PC-3 (cell line): ENCODE measurements around the gene GET3. TPM values are rescaled to one million over a fixed set of nuclear protein-coding genes. Genes with fewer than 3 reads are reported as not detected.

Experiments
- ATAC-seq: fragments of 200-7000 bp; cut with Tn5 transposase; 2 replicates; pipeline ENCODE4 v1.9.1; 2020; ENCODE audit warnings: mild to moderate bottlenecking, moderate library complexity
- BruUV-seq: library from RNA; stranded (reverse); fragments of 400-500 nt; replicated peaks from 2 replicates; lab custom pipeline; 2021; lab: Mats Ljungman, UMichigan
- CTCF ChIA-PET: fragments of 300-600 bp; sonication (Branson Sonifier 250); formaldehyde crosslinking; loops from one replicate; lab custom pipeline; 2022; ENCODE audit warnings: antibody characterized with exemption; lab: Charles Lee
- POLR2A ChIA-PET: fragments of 300-600 bp; sonication (Branson Sonifier 250); formaldehyde crosslinking; loops from one replicate; lab custom pipeline; 2022; ENCODE audit warnings: antibody characterized with exemption; ENCODE audit not compliant: unreplicated experiment; lab: Charles Lee
- DNase-seq: peaks from one replicate; pipeline ENCODE4 v3.0.0-alpha.2; 2015
- H2AFZ ChIP-seq: fragments of 300-600 bp; sonication (generic); 2 replicates; pipeline ENCODE4 v1.6.0; 2016; ENCODE audit warnings: antibody characterized with exemption, low read length
- H3F3A ChIP-seq: fragments of 300-600 bp; sonication (generic); one replicate; pipeline ENCODE4 v1.6.0; 2017; ENCODE audit warnings: antibody characterized with exemption, low read length, control low read depth, mild to moderate bottlenecking; ENCODE audit not compliant: unreplicated experiment
- H3K27ac ChIP-seq: fragments of 300-600 bp; sonication (generic); 2 replicates; pipeline ENCODE4 v1.5.1; 2016; ENCODE audit warnings: mild to moderate bottlenecking, low read length
- H3K27me3 ChIP-seq: fragments of 300-600 bp; sonication (generic); 2 replicates; pipeline ENCODE4 v1.6.1; 2016; ENCODE audit warnings: low read length, mixed read lengths
- H3K36me3 ChIP-seq: fragments of 300-600 bp; sonication (generic); 2 replicates; pipeline ENCODE4 v1.6.1; 2016; ENCODE audit warnings: low read depth, mixed run types, low read length, mixed read lengths
- H3K4me1 ChIP-seq: fragments of 300-600 bp; sonication (generic); 2 replicates; pipeline ENCODE4 v1.5.1; 2016; ENCODE audit warnings: low read length; ENCODE audit not compliant: insufficient read depth
- H3K4me2 ChIP-seq: fragments of 300-600 bp; sonication (generic); 2 replicates; pipeline ENCODE4 v1.6.0; 2016; ENCODE audit warnings: low read length
- H3K4me3 ChIP-seq: fragments of 300-600 bp; sonication (generic); 2 replicates; pipeline ENCODE4 v1.5.1; 2016; ENCODE audit warnings: mild to moderate bottlenecking, low read length, mixed read lengths
- H3K79me2 ChIP-seq: fragments of 300-600 bp; sonication (generic); 2 replicates; pipeline ENCODE4 v1.6.1; 2017; ENCODE audit warnings: low read length, mixed read lengths
- H3K9ac ChIP-seq: fragments of 300-600 bp; sonication (generic); 2 replicates; pipeline ENCODE4 v1.6.0; 2016; ENCODE audit warnings: mild to moderate bottlenecking, low read length
- H3K9me2 ChIP-seq: fragments of 300-600 bp; sonication (generic); replicated peaks from 2 replicates; pipeline ENCODE4 v1.6.1; 2016; ENCODE audit warnings: mixed run types, low read length, mixed read lengths
- H3K9me3 ChIP-seq: fragments of 300-600 bp; sonication (generic); 2 replicates; pipeline ENCODE4 v1.6.1; 2016; ENCODE audit warnings: low read length, mixed read lengths
- H4K20me1 ChIP-seq: fragments of 300-600 bp; sonication (generic); 2 replicates; pipeline ENCODE4 v1.6.1; 2016; ENCODE audit warnings: low read length, mixed read lengths
- EZH2 ChIP-seq: fragments of 300-600 bp; sonication (generic); IDR thresholded peaks from one replicate; pipeline ENCODE4 v1.6.1; 2017; ENCODE audit warnings: antibody characterized with exemption, mild to moderate bottlenecking, low read length; ENCODE audit not compliant: unreplicated experiment
- EZH2phosphoT487 ChIP-seq: fragments of 300-600 bp; sonication (generic); IDR thresholded peaks from 2 replicates; pipeline ENCODE4 v1.6.1; 2018; ENCODE audit warnings: mild to moderate bottlenecking, antibody characterized with exemption, low read length, borderline replicate concordance
- intact Hi-C: fragments of 100-400 bp; cut with micrococcal nuclease; formaldehyde crosslinking; loops from 2 replicates; pipeline ENCODE4 v1.9.0; 2023
- total RNA-seq: library from RNA; depleted of rRNA; stranded (reverse); fragments of >200 nt; gene quantifications from 2 replicates; pipeline ENCODE4 v1.2.3, GENCODE V29; 2014
- TF ChIP-seq, protein P1 (sequence below): fragments of 300-600 bp; sonication (generic); conservative IDR thresholded peaks from 2 replicates; pipeline ENCODE4 v1.5.1; 2017; ENCODE audit warnings: antibody characterized with exemption, low read depth, mild to moderate bottlenecking, low read length

GET3 gene
- total RNA-seq, 1 experiment from 2014 or later, result 264 TPM

GRCh38 chr19:12772323-12772722 lies 35.0 kb downstream of the GET3 start:
- POLR2A ChIA-PET, result no interaction called here
- CTCF ChIA-PET, result no interaction called here

DNA sequence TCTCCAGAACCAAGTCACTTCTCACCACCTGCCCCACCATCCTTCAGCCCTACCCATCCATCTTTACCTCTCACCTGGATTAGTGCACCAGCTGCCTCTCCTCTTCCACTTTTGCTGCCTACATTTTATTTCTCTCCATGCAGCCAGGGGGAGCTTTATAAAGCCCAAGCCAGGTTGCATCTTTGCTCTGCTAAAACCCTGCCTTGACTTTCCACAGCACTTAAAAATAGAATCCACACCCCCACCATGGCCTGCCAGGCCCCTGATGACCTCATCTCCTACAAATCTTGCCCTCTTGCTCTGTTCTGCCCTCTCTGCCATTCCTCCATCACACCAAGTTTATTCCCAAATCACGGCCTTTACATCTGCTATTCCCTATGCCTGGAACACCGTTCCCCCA lies 36.3 kb downstream of the GET3 start:
- POLR2A ChIA-PET, result no interaction called here
- Histone ChIP-seq H3K4me2 (no peak overlapping the region), H3K9ac (no peak overlapping the region), H3K27me3 (no peaks in the 10 kb centered on the region), H3K27ac (no peak overlapping the region), H4K20me1 (no peaks in the 10 kb centered on the region), H3K4me1 (peaks cover 21% of the 10 kb centered on the region), H3K4me3 (no peak overlapping the region), H3K36me3 (peaks cover 6% of the 10 kb centered on the region; the same call in 1 of the 2 replicates), H3K9me3 (no peaks in the 10 kb centered on the region), H3K79me2 (no peaks in the 10 kb centered on the region), H3K9me2 (no peaks in the 10 kb centered on the region), H3F3A (peaks cover 4% of the 10 kb centered on the region), H2AFZ (no peak overlapping the region)
- TF ChIP-seq EZH2, result no peak
- TF ChIP-seq, protein P1, sequence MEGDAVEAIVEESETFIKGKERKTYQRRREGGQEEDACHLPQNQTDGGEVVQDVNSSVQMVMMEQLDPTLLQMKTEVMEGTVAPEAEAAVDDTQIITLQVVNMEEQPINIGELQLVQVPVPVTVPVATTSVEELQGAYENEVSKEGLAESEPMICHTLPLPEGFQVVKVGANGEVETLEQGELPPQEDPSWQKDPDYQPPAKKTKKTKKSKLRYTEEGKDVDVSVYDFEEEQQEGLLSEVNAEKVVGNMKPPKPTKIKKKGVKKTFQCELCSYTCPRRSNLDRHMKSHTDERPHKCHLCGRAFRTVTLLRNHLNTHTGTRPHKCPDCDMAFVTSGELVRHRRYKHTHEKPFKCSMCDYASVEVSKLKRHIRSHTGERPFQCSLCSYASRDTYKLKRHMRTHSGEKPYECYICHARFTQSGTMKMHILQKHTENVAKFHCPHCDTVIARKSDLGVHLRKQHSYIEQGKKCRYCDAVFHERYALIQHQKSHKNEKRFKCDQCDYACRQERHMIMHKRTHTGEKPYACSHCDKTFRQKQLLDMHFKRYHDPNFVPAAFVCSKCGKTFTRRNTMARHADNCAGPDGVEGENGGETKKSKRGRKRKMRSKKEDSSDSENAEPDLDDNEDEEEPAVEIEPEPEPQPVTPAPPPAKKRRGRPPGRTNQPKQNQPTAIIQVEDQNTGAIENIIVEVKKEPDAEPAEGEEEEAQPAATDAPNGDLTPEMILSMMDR, result peak; percentile 63
- intact Hi-C loops, result no loop called here
- no TSS peak for BruUV-seq
- peak; percentile 56 for DNase-seq
- no peak for ATAC-seq
- CTCF ChIA-PET, result interaction anchor here (0.6 to 1.0 kb wide), 4 partner anchors 9 to 22 kb away, joined by 3 to 4 read pairs (median 4); no protein-coding TSS in a partner anchor

More at GRCh38 chr19:12772323-12772722, 35.0 kb downstream of the GET3 start:
- H3K9me2 ChIP-seq, result no peaks in the 10 kb centered on the region
- no peak for ATAC-seq
- TF ChIP-seq, protein P1, result no peak
- peaks cover 4% of the 10 kb centered on the region for H3F3A ChIP-seq
- no peak overlapping the region for H2AFZ ChIP-seq
- H3K79me2 ChIP-seq, result no peaks in the 10 kb centered on the region
- H3K4me3 ChIP-seq, result no peak overlapping the region
- peaks cover 6% of the 10 kb centered on the region; the same call in 1 of the 2 replicates for H3K36me3 ChIP-seq
- no peak overlapping the region for H3K9ac ChIP-seq
- intact Hi-C loops, result no loop called here
- no peaks in the 10 kb centered on the region for H3K27me3 ChIP-seq
- no TSS peak for BruUV-seq
- H3K27ac ChIP-seq, result no peak overlapping the region
- peaks cover 18% of the 10 kb centered on the region for H3K4me1 ChIP-seq
- no peak for DNase-seq
- H4K20me1 ChIP-seq, result no peaks in the 10 kb centered on the region
- H3K9me3 ChIP-seq, result no peaks in the 10 kb centered on the region
- H3K4me2 ChIP-seq, result no peak overlapping the region

DNA sequence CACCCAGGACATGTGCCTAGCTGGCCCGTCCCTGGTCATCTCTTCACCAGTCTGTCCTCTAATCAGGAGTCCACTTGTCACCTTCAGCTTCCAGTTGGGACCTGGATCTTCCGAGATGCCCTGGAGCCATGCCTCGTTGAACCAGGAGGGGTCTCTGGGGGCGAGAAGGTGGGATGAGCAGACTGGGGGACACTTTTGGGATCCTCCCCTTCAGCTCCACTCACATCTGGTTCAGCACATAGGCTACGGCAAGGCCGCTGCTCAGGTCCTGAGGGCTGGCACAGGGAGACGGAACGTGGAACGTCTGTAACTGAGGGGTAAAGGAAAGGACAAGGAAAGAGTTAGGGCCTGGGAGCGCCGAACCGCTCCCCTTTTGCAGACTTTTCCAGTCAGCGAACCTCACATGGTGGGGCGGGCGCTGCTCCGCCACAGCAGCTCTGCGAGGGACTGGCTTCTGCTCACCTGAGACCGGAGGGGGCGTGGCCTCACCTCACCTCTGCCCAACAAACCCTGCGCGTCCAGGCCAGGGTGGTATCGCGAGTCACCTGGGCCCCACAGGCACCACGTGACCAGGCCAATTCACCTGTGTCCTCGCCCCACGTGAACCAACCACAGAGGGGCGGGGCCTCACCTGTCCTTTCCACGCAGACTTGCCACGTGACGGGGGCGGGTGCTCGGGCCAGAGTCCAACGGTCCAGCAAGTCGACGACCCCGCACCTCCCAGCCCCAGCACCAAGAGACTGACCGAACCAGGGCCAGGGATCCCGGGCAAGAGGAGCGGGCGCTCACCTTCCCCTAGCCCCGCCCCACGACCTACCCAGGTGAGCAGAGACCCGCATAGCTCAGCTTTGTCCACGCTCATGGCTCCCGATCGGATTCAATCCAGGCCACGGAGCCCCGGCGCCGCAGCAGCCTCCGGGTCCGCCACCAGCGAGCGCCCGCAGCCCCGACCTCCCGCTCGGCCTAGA lies 37.6 kb downstream of the GET3 start, which contains the start of gene HOOK2:
HOOK2 (minus strand) TSS at position 965 of the 968 bp plus-strand sequence; CDS start at position 862, 103 bp downstream.
- TSS peak; percentile 44 for BruUV-seq
- no peak for TF ChIP-seq EZH2
- TF ChIP-seq, protein P1, result no peak
- no peak for TF ChIP-seq EZH2phosphoT487
- H3K27ac ChIP-seq, result peak within 1 kb of the TSS; percentile 91
- ChIA-PET CTCF (interaction anchor here (0.6 to 1.4 kb wide), 2 partner anchors 21 to 203 kb away, joined by 4 to 5 read pairs; no protein-coding TSS in a partner anchor), POLR2A (no interaction called here)
- peak within 1 kb of the TSS; percentile 94 for H3K4me2 ChIP-seq
- H3K4me1 ChIP-seq, result peaks cover 30% of the 10 kb centered on the region
- ATAC-seq, result peak; percentile 46
- DNase-seq, result peak; percentile 97
- intact Hi-C loops, result loop anchor here (5.0 kb wide), 1 partner anchor 72 kb away; no protein-coding TSS in a partner anchor
- H2AFZ ChIP-seq, result peak within 1 kb of the TSS; percentile 89
- H3K36me3 ChIP-seq, result peaks cover 5% of the 10 kb centered on the region; the same call in 1 of the 2 replicates
- no peaks in the 10 kb centered on the region for H3K9me3 ChIP-seq
- H3F3A ChIP-seq, result peaks cover 4% of the 10 kb centered on the region
- peak within 1 kb of the TSS; percentile 79 for H3K4me3 ChIP-seq
- H3K79me2 ChIP-seq, result no peaks in the 10 kb centered on the region
- no peaks in the 10 kb centered on the region for H3K27me3 ChIP-seq
- no peaks in the 10 kb centered on the region for H3K9me2 ChIP-seq
- H3K9ac ChIP-seq, result peak within 1 kb of the TSS; percentile 89
- H4K20me1 ChIP-seq, result no peaks in the 10 kb centered on the region
